ENCODE measurements around the gene PRKRIP1. TPM values are rescaled to one million over a fixed set of nuclear protein-coding genes. Genes with fewer than 3 reads are reported as not detected.

The PRKRIP1 gene
- total RNA-seq, 2 experiments from 2014 or later: 47.4 to 48.0 TPM

DNA sequence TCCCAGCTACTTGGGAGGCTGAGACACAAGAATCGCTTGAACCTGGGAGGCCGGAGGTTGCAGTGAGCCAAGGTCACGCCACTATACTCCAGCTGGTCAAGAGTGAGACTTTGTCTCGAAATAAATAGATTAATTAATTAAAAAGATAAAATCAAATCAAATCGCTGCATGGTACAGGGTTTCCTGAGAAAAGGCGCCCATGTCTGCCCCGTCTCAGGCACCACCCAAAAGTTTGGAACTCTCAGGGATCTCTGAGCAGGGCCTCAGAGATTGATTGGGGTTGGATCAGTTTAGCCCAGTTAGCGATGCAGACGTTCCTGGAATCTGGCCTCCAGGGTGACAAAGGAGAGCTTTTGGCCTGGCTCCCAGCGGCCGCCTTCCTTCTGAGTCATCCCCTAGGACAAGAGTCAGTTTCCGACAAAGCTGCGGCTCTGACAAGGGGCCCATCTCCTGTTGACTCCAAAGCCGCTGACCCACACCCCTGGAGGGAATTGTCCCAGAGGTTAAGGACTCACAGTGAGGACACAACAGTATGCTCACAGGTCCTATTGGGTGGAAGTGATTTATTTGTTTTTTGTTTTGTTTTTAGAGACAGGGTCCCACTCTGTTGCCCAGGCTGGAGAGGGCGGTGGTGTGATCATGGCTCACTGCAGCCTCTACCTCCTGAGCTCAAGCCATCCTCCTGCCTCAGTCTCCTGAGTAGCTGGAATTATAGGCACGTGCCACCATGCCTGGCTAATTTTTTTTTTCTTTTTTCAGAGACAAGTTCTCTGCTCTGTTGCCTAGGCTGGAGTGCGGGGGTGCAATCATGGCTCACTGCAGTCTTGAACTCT lies 44.0 kb downstream of the PRKRIP1 start:
- H3K27me3 Mint-ChIP-seq: no peaks in the 10 kb centered on the region
- DNase-seq (no peak), ATAC-seq (ENCODE audit: poor library complexity) (no peak)
- H3K4me1 Mint-ChIP-seq (ENCODE audit: low read depth): peaks cover 5% of the 10 kb centered on the region
- Histone ChIP-seq H3K27ac (ENCODE audit: low read depth in 1 of 2, low read length in 2 of 2) (no peak overlapping the region), H3K36me3 (ENCODE audit: insufficient read depth, low read length) (peaks cover 29% of the 10 kb centered on the region), H3K4me3 (ENCODE audit: low read length) (no peak overlapping the region), H3K27me3 (ENCODE audit: control insufficient read depth in 1 of 2, insufficient read depth in 2 of 2, low read length in 2 of 2) (no peaks in the 10 kb centered on the region), H3K9me3 (ENCODE audit: control insufficient read depth in 1 of 2, insufficient read depth in 1 of 2, low read length in 2 of 2) (no peaks in the 10 kb centered on the region), H3K4me1 (ENCODE audit: insufficient read depth, low read length) (peaks cover 5% of the 10 kb centered on the region)
- ChIA-PET POLR2A (no interaction called here), CTCF (interaction anchor here (0.8 to 1.8 kb wide), 2 partner anchors 28 to 36 kb away, joined by 4 to 6 read pairs; no protein-coding TSS in a partner anchor)
- H3K36me3 Mint-ChIP-seq (ENCODE audit: low read depth): peaks cover 11% of the 10 kb centered on the region
- H3K9me3 Mint-ChIP-seq: no peaks in the 10 kb centered on the region
- TF ChIP-seq, protein P1, sequence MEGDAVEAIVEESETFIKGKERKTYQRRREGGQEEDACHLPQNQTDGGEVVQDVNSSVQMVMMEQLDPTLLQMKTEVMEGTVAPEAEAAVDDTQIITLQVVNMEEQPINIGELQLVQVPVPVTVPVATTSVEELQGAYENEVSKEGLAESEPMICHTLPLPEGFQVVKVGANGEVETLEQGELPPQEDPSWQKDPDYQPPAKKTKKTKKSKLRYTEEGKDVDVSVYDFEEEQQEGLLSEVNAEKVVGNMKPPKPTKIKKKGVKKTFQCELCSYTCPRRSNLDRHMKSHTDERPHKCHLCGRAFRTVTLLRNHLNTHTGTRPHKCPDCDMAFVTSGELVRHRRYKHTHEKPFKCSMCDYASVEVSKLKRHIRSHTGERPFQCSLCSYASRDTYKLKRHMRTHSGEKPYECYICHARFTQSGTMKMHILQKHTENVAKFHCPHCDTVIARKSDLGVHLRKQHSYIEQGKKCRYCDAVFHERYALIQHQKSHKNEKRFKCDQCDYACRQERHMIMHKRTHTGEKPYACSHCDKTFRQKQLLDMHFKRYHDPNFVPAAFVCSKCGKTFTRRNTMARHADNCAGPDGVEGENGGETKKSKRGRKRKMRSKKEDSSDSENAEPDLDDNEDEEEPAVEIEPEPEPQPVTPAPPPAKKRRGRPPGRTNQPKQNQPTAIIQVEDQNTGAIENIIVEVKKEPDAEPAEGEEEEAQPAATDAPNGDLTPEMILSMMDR (IDR thresholded peaks at IDR 0.05): no peak
- H3K27ac Mint-ChIP-seq: no peak overlapping the region
- intact Hi-C loops (cut with DNase I, micrococcal nuclease): no loop called here
- H3K4me3 Mint-ChIP-seq: no peak overlapping the region

DNA sequence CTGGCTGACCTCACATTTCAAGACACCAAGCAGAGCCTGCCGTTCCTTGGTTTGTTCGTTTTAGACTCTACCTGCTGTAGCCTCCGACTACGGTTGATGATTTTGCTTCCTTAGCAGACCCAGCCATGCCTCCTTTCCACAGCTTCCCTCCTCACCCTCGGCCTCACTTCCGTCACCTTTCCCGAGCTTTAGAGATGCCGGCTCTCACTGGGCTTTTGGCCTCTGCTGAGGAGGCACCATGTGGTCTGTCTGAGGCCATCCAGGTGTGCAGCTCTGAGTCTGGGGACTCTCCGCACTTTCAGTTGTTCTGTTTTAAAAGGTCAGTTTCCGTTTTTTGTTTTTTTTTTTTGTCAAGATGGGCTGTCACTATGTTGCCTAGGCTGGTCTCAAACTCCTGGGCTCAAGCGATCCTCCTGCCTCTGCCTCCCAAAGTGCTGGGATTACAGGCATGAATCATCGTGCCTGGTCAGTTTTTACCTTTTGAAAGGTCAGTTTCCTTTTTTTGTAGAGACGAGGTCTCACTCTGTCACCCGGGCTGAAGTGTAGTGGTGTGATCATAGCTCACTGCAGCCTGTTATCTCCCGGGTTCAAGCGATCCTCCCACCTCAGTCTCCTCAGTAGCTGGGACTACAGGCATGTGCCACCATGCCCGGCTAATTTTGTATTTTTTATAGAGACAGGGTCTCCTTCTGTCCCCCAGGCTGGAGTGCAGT lies 49.0 kb downstream of the PRKRIP1 start:
- DNase-seq: no peak
- no peak overlapping the region for H3K27ac ChIP-seq (ENCODE audit: low read depth in 1 of 2, low read length in 2 of 2)
- POLR2A ChIA-PET: no interaction called here
- H3K27me3 ChIP-seq (ENCODE audit: control insufficient read depth in 1 of 2, insufficient read depth in 2 of 2, low read length in 2 of 2): no peaks in the 10 kb centered on the region
- no peak overlapping the region for H3K4me3 Mint-ChIP-seq
- intact Hi-C loops (cut with DNase I, micrococcal nuclease): no loop called here
- no peaks in the 10 kb centered on the region for H3K4me1 Mint-ChIP-seq (ENCODE audit: low read depth)
- H3K36me3 Mint-ChIP-seq (ENCODE audit: low read depth): peaks cover 6% of the 10 kb centered on the region
- ATAC-seq (ENCODE audit: poor library complexity): no peak
- TF ChIP-seq, protein P1 (IDR thresholded peaks at IDR 0.05): no peak
- H3K36me3 ChIP-seq (ENCODE audit: insufficient read depth, low read length): peaks cover 38% of the 10 kb centered on the region
- H3K9me3 ChIP-seq (ENCODE audit: control insufficient read depth in 1 of 2, insufficient read depth in 1 of 2, low read length in 2 of 2): no peaks in the 10 kb centered on the region
- CTCF ChIA-PET: interaction anchor here (1.4 kb wide), 1 partner anchor 33 kb away, joined by 4 read pairs; no protein-coding TSS in a partner anchor
- H3K27me3 Mint-ChIP-seq: no peaks in the 10 kb centered on the region
- no peak overlapping the region for H3K4me3 ChIP-seq (ENCODE audit: low read length)
- H3K9me3 Mint-ChIP-seq: no peaks in the 10 kb centered on the region
- peaks cover 1% of the 10 kb centered on the region for H3K4me1 ChIP-seq (ENCODE audit: insufficient read depth, low read length)
- no peak overlapping the region for H3K27ac Mint-ChIP-seq

DNA sequence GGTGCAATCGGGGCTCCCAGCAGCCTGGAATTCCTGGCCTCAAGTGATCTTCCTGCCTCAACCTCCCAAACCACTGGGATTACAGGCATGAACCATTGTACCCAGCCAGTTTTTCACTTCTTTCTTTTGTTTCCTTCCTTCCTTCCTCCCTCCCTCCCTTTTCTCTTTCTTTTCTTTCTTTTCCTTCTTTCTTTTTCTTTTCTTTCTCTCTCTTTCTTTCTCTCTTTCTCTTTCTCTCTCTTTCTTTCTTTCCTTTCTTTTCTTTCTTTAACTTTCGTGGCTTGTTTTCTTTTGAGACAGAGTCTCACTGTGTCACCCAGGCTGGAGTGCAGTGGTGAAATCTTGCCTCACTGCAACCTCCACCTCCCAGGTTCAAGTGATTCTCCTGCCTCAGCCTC lies 49.5 kb downstream of the PRKRIP1 start:
- intact Hi-C loops (cut with DNase I, micrococcal nuclease): no loop called here
- no peak for DNase-seq
- no peak overlapping the region for H3K4me3 Mint-ChIP-seq

More for the DNA sequence above, 49.5 kb downstream of the PRKRIP1 start:
- Histone ChIP-seq H3K27me3 (ENCODE audit: control insufficient read depth in 1 of 2, insufficient read depth in 2 of 2, low read length in 2 of 2) (no peaks in the 10 kb centered on the region), H3K27ac (ENCODE audit: low read depth in 1 of 2, low read length in 2 of 2) (no peak overlapping the region), H3K9me3 (ENCODE audit: control insufficient read depth in 1 of 2, insufficient read depth in 1 of 2, low read length in 2 of 2) (no peaks in the 10 kb centered on the region), H3K36me3 (ENCODE audit: insufficient read depth, low read length) (peaks cover 34% of the 10 kb centered on the region), H3K4me1 (ENCODE audit: insufficient read depth, low read length) (peaks cover 5% of the 10 kb centered on the region), H3K4me3 (ENCODE audit: low read length) (no peak overlapping the region)
- Mint-ChIP-seq H3K9me3 (no peaks in the 10 kb centered on the region), H3K4me1 (ENCODE audit: low read depth) (peaks cover 4% of the 10 kb centered on the region), H3K27me3 (no peaks in the 10 kb centered on the region), H3K27ac (no peak overlapping the region), H3K36me3 (ENCODE audit: low read depth) (peaks cover 6% of the 10 kb centered on the region)
- ATAC-seq (ENCODE audit: poor library complexity): no peak
- ChIA-PET POLR2A (no interaction called here), CTCF (interaction anchor here (1.4 kb wide), 1 partner anchor 33 kb away, joined by 4 read pairs; no protein-coding TSS in a partner anchor)
- TF ChIP-seq, protein P1 (IDR thresholded peaks at IDR 0.05): no peak

Data from CD4-positive, alpha-beta T cell (primary cell).